Kidney (tissue), 14 donors: ENCODE results near the gene CDADC1. TPM values are rescaled to one million over a fixed set of nuclear protein-coding genes. Genes with fewer than 3 reads are reported as not detected.

Source experiments
- DNase-seq, 5 donors: peaks; one replicate each; pipeline ENCODE4 v3.0.0-alpha.2; 2013 to 2020
- FAIRE-seq: peaks from 2 replicates; lab custom pipeline; 2012; peaks lifted over from hg19 to GRCh38; lab: Jason Lieb, UNC
- H3K27ac ChIP-seq, 2 donors: one replicate each; pipeline ENCODE4 v1.7.0; 2013; ENCODE audit warnings: low read depth in 2 of 2, low read length in 2 of 2, inconsistent platforms in 1 of 2
- H3K27me3 ChIP-seq: one replicate; pipeline ENCODE4 v1.7.1; 2013; ENCODE audit warnings: low read length, inconsistent platforms; ENCODE audit not compliant: control insufficient read depth, insufficient read depth
- H3K36me3 ChIP-seq, 3 donors: one replicate each; pipeline versions ENCODE4 v1.7.0 to v1.7.1; 2013; ENCODE audit warnings: low read length in 3 of 3, control low read depth in 1 of 3, inconsistent platforms in 1 of 3; ENCODE audit not compliant: insufficient read depth in 3 of 3, control insufficient read depth in 2 of 3
- H3K4me1 ChIP-seq, 3 donors: one replicate each; pipeline versions ENCODE4 v1.7.0 to v1.7.1; 2013; ENCODE audit warnings: low read length in 3 of 3, inconsistent platforms in 1 of 3, low read depth in 1 of 3; ENCODE audit not compliant: control insufficient read depth in 2 of 3, insufficient read depth in 2 of 3
- H3K4me3 ChIP-seq, 3 donors: one replicate each; pipeline versions ENCODE4 v1.7.0 to v1.8.1; 2013; ENCODE audit warnings: low read length in 3 of 3, control low read depth in 1 of 3, inconsistent platforms in 1 of 3
- H3K9ac ChIP-seq, 3 donors: one replicate each; pipeline versions ENCODE4 v1.7.0 to v1.7.1; 2013; ENCODE audit warnings: low read length in 3 of 3, control low read depth in 1 of 3, inconsistent platforms in 1 of 3
- H3K9me3 ChIP-seq, 3 donors: one replicate each; pipeline versions ENCODE4 v1.7.0 to v1.7.1; 2013; ENCODE audit warnings: low read length in 3 of 3, control low read depth in 1 of 3, inconsistent platforms in 1 of 3; ENCODE audit not compliant: control insufficient read depth in 2 of 3, insufficient read depth in 1 of 3
- intact Hi-C: fragments of 100-400 bp; cut with DNase I; formaldehyde crosslinking; loops from one replicate; pipeline ENCODE4 v1.11.1; 2022
- polyA plus RNA-seq: library from polyadenylated mRNA; stranded (reverse); fragments of 350-450 nt; fragmentation: Illumina TruSeq; extraction: RNeasy Lipid Tissue Mini Kit (QIAGEN cat#74804); gene quantifications from one replicate; pipeline ENCODE4 v1.2.3, GENCODE V29; 2014; ENCODE audit warnings: low read depth, low replicate concordance; ENCODE audit not compliant: insufficient read depth
- total RNA-seq: library from RNA; stranded (reverse); fragmentation: NEBNext Ultra II Directional; extraction: Animal tissue kit (Norgen Biotek cat#: 25700); gene quantifications from one replicate; pipeline ENCODE4 v1.2.1, GENCODE V29; 2021
- TF ChIP-seq, protein P1 (sequence below): IDR thresholded peaks from 3 replicates; pipeline ENCODE4 v1.5.1; 2012; ENCODE audit warnings: mild to moderate bottlenecking, moderate library complexity, borderline replicate concordance; ENCODE audit not compliant: insufficient read depth; ENCODE audit errors: extremely low read depth
- donor health status: control.
- donor health status: control.
- donor health status: control.
- donor health status: control.
- donor health status: control.
- donor health status: DM: yes; HTN: yes; CAD: no.
- donor health status: Normal renal cell carcinoma (clear cell type).

The CDADC1 gene
- total and polyA plus RNA-seq, 2 donors from 2014 or later: 8.3 to 12.2 TPM

DNA sequence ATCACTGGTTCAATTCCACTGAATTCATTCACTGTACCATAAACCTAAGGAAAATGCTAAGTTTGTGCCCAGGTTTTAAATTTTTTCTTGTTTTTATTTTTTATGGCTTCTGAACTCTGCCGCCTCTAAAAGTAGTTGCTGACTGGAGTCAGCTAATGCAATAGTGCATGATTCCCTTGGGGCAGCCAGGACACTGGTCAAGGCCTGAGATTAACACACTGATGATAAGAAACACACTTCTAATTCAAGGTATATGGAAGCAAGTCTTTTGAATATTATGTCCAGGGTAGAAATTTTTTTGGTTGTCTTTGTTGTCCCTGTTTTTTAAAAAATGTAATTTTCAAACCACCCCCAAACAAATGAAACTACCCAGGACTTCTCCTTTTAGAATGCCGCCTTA lies 72.2 kb downstream of the CDADC1 start:
- intact Hi-C loops: no loop called here
- TF ChIP-seq, protein P1, sequence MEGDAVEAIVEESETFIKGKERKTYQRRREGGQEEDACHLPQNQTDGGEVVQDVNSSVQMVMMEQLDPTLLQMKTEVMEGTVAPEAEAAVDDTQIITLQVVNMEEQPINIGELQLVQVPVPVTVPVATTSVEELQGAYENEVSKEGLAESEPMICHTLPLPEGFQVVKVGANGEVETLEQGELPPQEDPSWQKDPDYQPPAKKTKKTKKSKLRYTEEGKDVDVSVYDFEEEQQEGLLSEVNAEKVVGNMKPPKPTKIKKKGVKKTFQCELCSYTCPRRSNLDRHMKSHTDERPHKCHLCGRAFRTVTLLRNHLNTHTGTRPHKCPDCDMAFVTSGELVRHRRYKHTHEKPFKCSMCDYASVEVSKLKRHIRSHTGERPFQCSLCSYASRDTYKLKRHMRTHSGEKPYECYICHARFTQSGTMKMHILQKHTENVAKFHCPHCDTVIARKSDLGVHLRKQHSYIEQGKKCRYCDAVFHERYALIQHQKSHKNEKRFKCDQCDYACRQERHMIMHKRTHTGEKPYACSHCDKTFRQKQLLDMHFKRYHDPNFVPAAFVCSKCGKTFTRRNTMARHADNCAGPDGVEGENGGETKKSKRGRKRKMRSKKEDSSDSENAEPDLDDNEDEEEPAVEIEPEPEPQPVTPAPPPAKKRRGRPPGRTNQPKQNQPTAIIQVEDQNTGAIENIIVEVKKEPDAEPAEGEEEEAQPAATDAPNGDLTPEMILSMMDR: no peak
- FAIRE-seq (no peak), DNase-seq (no peak)
- no peak overlapping the region for H3K27ac ChIP-seq
- no peak overlapping the region for H3K9ac ChIP-seq
- no peak overlapping the region for H3K4me3 ChIP-seq
- H3K36me3 ChIP-seq: no peaks in the 10 kb centered on the region
- H3K4me1 ChIP-seq: no peaks in the 10 kb centered on the region
- no peaks in the 10 kb centered on the region for H3K9me3 ChIP-seq
- no peaks in the 10 kb centered on the region for H3K27me3 ChIP-seq

DNA sequence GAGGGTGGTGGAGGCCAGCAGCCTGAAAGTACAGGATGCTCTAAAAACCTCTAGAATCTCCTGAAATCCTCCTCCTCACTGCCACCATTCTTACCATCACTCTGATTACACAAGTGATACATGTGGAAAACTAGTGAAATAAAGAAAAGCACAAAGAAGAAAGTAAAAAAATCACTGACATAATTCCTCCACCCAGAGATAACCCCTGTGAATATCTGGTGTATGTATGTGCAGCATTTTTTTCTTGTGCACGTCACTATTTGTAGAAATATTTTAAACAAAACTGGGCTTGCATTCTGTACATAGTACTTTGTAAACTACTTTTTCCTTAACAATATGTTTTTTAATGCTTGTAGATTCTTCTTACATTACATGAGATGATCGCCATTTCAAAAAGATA lies 73.2 kb downstream of the CDADC1 start:
- Histone ChIP-seq H3K27ac (no peak overlapping the region), H3K9ac (no peak overlapping the region), H3K36me3 (no peaks in the 10 kb centered on the region), H3K4me1 (no peaks in the 10 kb centered on the region), H3K27me3 (no peaks in the 10 kb centered on the region), H3K9me3 (no peaks in the 10 kb centered on the region), H3K4me3 (no peak overlapping the region)
- FAIRE-seq (no peak), DNase-seq (no peak)
- TF ChIP-seq, protein P1: no peak
- intact Hi-C loops: no loop called here

DNA sequence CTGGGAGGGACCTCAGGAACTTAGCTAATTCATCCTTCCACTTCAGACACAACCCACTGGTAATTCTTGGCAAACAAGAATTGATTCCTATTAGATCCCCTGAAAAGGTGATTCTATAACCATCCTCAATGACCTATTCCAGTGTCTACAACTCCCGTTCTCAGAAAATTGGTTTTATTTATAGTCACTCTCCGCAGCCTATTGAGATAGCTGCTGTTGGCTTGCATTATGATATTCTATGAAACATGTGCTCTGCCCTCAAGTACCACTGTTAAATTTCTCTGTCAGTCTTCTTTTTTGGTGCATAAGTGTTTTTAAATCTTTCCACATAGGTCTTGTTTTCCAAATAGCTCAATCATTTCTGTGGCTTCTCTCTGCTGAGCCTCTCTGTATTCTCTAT lies 75.0 kb downstream of the CDADC1 start:
- Histone ChIP-seq H3K4me3 (no peak overlapping the region), H3K9me3 (no peaks in the 10 kb centered on the region), H3K9ac (no peak overlapping the region), H3K4me1 (no peaks in the 10 kb centered on the region), H3K36me3 (no peaks in the 10 kb centered on the region), H3K27me3 (no peaks in the 10 kb centered on the region), H3K27ac (no peak overlapping the region)
- intact Hi-C loops: no loop called here
- DNase-seq (no peak), FAIRE-seq (no peak)
- TF ChIP-seq, protein P1: no peak

DNA sequence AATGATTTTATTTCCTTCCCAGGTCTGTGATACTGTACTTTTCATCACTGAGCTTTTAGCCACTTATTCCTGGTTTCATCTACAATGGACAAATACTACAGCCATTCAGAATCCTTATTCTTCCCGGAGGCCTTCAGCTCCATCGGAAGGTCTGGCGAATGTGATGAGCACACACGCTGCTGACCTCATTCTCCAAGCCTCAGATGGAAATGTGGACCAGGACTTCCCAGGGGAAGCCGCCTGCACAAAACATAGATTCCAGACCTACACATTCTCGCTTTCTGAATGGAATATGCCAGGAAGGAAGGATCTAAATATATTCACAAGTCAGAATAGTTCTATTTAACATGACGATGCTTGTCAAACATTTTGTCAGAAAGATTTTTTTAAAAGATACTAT lies 75.6 kb downstream of the CDADC1 start:
- intact Hi-C loops: no loop called here
- Histone ChIP-seq H3K27ac (no peak overlapping the region), H3K4me3 (no peak overlapping the region), H3K4me1 (no peaks in the 10 kb centered on the region), H3K9me3 (no peaks in the 10 kb centered on the region), H3K36me3 (no peaks in the 10 kb centered on the region), H3K9ac (no peak overlapping the region), H3K27me3 (no peaks in the 10 kb centered on the region)
- no peak for DNase-seq
- TF ChIP-seq, protein P1: no peak
- no peak for FAIRE-seq
